NAMALWA (cell line): Measurements from ENCODE around the gene PIM2.

Source experiments
- DNase-seq: peaks from one replicate; pipeline ENCODE4 v3.0.0-alpha.2; 2015; ENCODE audit warnings: low spot score

Gene PIM2

DNA sequence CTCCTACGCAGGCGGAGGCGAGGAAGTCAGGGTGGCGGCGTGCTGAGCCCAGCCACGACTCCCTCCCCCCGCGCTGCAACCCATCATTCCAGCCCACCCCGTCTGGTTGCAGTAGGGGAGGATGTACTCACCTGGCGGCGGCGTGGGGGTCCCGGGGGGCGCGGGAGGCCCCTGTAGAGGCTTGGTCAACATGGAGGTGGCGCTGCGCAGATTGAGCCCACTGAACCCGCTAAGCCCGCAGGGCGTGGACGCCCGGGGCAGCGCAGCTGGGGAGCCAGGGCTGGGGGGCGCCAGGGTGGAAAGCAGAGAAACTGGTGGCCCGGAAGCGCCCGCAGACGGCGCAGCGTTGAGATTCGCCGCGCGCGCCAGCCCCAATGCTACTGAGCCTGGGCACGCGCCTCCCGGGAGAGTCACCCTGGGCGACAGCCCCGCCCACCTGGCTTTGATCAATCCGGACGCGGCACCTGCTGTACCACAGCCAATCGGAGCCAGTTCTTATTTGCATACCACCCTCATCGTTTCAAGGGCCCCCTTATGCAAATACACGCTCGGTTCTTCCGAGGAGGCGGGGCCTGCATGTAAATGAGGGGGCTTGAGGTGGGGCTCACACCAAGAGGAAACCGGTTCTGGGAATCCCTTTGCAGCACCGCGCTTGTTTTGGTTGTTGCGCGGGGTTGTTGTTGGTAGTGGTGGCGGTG, at the start of gene PIM2:
TSS of gene PIM2 (minus strand) at position 382 of the 698 bp plus-strand sequence. CDS start at position 192, 190 bp downstream.
- peak; percentile 96 for DNase-seq

DNA sequence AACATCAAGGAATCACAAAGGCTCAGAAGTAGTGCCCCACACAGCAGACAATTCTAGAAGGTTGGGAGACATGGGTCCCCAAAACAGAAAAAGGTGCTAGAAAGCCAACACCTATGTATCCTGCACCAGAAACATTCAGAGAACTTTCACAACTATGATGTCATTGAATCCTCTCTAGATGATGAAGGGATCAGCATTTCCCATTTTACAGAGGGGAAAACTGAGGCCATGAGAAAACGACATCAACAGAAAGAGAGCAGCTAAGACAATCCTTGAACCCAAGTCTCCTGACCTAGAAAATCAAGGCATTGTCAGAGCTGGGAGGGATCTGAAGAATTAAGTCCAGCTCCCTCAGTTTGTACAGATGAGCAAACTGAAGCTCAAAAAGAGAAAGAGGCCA, 49.6 kb upstream of the PIM2 start:
- no peak for DNase-seq

DNA sequence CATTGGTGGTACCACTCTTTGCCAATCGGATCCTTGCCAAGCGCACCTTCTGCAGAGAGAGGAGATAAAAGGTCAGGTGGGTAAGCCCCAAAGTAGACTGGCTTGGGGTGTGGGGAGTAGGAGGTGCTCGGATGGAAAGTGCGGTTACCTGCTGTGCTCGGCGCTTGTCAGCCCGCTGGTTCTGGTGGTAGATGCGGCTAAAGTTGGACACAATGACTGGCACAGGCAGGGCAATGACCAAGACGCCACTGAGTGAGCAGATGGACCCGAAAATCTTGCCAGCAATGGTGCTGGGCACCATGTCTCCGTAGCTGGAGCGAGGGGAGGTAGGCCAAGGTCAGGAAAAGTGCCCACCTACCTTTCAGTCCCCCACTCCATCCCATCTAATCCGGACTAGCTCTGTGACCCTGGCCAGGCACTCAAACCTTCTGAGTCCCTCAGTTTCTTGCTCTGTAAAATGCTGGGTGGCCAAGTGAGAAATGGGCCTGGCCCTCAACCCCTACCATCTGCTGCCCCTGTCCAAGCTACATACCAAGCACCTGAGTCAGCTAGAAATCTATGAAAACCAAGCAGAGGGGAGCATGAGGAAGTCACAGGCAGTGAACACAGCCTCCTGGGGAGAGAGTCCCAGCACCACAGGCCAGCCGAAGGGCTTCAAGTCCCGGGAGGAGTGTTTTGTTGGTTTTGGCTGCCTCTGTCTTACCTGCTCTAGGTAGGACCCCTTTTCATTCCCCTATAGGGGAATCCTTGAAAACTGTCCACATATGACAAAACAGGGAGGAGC, 48.2 kb upstream of the PIM2 start:
- DNase-seq, result no peak

DNA sequence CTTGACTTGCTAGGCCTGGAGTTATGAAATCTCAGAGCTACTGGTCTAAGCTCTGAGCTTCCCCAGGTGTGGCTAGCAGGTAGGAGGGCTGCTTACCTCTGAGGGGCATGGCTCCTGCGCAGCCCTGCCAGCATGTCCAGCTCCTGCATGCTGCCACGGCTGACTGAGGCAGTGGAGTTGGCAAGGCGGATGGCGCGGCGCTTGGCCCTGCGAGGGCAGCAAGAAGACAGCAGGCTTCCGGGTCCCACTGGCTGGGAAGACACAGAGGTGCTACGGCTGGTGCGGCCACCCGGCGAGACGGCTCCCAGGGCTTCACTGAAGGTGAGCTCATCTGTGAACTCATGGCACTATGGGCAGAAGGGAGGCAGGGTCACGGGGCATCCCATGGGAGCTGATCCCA, 47.1 kb upstream of the PIM2 start:
- DNase-seq, result no peak

DNA sequence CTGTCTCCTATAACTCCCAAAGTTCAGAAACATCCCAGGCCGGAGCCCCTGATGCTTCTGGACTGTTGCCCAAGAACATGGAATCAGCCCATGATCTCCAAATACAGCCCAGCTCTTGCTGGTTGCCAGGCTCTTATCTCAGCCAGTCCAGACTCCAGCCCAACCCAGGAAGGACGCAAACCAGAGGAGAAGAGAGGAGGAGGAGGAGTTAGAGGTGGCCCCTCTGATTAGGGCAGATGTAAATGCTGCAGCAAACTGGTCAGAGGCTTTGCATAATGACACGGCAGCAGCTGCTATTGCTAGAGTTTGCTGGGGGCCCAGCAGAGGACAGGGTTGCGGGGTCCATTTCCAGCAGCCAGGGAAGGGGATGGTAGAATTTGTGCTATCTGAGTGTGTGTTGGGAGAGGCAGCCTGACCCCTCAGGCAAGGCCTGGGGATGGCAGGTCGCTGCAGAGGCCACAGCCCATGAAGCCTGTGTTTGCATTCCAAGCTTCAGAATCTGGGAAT, 42.8 kb upstream of the PIM2 start:
- peak; percentile 46 for DNase-seq

DNA sequence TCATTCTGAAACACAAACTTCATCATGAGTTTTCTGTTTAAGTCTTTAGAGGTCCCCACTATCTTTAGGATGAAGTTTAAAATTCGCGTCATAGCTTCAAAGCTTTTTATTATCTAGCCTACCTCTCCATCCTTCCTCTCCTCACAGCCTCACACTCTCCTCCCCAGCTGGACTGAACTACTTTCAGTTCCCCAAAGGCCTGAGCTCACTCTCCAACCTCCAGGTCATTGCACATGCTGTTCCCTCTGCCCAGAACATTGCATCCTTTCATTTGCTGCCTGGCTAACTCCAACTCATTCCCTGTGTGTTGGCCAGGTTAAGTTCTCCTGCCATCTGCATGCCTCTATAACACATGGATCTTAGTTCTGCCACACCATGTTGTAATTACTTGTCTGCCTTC, 41.5 kb upstream of the PIM2 start:
- peak; percentile 50 for DNase-seq

DNA sequence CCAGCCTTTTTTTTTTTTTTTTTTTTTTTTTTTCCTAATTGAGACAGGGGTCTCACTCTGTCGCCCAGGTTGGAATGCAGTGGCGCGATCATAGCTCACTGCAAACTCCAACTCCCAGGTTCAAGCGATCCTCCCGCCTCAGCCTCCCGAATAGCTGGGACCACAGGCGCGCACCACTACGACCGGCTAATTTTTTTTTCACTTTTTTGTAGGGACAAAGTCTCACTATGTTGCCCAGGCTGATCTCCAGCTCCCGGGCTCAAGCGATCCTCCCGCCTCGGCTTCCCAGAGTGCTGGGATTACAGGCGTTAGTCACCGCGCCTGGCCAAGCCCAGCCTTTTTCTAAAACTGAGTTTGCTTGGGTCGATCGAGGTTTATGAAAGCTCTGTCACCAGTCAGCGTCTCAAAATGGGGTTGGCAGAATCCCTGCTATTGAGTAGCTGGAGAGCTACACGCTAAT, 39.8 kb upstream of the PIM2 start:
- DNase-seq, result no peak

DNA sequence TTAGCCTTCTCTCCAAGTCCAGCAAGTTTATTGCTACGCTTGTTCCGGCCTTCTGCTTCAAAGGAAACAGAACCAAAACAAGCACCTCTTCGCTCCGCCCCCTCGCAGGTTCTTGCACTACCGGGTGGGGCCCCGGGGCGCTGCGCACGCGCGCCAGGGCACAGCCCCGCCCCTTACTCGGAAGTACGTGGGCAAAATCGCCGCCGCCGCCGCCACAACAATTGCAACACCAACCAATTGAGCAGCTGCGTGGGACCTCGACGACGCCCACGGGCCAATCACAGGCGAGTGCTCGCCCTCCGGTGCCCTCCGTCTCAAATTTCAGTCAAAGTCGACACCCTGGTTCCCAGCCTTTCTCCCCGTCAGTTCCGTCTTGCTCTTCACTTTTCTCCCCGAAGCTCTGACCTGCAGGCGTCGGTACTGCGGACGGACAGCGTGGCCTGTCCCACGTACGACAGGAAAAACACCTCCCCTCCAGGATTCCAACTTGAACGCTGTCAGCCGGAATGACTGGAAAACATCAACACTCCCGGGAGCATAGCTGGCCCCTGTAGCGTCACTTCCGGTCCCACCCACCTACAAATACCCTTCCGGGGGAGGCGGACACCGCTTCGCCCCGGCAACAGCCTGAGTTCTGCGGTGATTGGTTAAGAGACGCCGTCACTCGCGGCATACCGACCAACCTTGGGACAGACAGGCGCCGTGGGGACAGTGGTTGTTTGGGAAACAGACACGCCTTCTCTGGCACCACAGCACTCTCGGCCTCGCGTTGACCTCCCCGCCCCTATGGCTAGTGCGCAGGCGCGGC, 39.2 kb upstream of the PIM2 start:
- peak; percentile 96 for DNase-seq

DNA sequence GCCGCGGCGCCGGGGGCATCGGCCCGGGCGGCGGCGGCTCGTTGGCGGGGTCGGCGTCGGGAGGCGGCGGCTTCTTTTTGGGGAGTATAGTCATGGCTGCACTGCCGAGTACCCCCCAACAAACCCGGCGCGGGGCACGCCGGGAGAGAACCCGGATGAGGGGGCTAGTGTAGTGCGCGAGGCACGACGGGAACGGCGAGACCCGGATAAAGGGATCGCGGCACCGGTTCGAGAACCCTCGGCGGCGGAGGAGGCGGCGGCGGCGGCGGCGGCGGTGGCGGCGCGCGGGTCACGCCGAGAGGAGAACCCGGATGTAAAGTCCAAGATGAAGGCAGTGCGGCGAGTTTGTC, 38.6 kb upstream of the PIM2 start, which contains the start of gene OTUD5:
TSS of gene OTUD5 (minus strand) at position 131 of the 350 bp plus-strand sequence. CDS start at position 94, 37 bp downstream.
- DNase-seq, result no peak

DNA sequence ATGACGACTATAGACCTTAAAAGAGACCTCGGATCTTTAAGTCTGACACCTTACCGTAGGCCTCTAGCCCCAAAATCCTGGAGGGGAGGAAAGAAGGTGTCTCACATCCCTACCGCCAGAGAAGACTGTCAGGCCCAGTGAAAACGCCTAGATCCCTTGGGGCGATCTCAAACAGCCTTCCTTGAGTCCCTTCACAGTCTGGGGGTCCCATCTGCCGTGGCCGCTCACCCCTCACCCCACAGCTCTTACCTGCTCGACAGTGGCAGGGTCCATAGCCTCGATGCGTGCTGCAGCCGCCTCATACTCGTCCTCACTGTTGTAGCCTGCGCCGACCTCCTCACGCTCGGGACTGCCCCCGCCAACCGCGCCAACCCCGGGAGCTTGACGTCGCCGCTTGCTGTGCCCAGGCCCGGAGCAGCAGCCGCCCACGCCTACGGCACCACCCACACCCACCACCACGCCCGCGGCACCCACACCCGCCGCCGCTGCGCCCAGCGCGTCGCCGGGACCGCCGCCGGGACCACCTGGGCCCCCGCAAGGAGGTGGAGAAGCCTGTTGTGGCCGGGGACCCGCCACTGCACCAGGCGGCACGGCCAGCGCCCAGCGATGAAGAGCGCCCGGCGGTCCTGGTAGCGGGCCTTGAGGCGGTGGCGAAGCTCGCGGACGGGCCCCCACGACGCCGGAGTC, 38.0 kb upstream of the PIM2 start:
- no peak for DNase-seq

DNA sequence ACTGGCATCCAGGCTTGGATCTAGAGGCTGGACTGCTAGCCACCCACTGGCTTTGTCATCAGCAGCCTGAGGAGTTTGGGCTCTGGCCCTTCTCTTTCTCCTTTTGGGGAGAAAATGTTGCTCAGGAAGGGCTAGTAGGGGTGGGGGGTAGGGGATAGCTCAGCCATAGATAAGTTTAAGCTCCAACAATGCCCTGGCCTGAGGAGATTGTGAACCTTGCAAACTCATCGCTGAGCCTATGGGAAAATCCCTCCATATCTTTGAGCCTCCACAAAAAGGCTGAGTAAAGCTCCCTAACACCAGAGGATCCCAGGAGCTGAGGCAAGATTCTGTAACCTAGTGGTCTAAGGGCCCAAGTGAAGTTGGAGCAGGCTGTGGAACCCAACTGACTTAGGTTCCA, 29.8 kb upstream of the PIM2 start:
- no peak for DNase-seq

DNA sequence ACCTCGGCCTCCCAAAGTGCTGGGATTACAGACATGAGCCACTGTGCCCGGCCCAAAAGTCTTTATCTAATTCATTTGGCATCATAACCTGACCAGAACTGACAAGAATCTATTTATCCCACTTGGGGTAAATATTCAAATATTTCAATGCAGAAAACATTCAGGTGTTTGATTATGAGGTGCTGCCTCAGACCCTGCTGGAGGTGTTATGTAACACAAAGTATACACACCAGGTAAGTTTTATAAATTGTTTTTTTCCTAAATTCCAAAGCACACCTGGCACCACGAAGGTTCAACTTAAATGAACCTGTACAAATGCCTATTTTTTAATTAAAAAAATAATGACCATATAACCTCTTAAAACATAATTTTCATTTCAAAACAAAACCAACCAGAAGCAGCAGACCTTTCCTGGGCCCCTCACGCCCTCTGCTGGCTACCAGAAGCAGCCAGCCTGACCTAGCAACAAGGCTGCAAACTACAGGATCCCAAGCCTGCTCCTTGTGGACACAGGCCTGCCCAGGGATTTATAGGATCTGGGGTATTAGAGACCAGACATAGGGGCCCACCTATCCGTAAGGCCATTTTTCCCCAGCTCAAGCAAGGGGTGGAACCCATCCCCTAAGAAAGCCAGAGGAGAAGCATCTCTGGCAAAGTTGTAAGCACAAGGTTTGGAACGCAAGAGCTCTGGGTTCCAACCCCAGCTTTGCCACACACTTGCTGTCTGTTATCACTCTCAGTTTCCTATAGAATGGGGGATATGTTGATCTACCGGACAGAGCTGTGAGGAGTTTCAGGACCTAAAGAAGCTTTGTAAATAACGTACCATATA, 26.9 kb upstream of the PIM2 start:
- peak; percentile 54 for DNase-seq

DNA sequence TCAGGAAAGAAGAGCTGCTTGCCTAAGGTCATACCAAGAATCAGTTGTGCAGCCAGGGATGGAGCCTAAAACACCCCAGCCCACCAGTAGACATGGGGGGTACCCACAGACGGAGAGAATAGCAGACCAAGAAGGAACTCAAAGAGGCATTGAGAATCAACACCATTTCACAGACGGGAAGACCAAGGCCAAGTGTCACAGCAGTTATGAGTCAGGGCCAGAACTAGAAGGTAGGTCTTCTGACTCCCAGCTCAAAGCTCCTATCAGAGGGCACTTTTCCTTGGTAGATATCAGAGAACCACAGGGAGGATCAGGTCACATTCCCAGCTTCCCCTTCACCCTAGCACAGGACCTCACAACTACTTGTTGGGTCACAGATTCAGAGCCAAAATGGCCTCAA, 24.1 kb upstream of the PIM2 start:
- DNase-seq, result no peak

DNA sequence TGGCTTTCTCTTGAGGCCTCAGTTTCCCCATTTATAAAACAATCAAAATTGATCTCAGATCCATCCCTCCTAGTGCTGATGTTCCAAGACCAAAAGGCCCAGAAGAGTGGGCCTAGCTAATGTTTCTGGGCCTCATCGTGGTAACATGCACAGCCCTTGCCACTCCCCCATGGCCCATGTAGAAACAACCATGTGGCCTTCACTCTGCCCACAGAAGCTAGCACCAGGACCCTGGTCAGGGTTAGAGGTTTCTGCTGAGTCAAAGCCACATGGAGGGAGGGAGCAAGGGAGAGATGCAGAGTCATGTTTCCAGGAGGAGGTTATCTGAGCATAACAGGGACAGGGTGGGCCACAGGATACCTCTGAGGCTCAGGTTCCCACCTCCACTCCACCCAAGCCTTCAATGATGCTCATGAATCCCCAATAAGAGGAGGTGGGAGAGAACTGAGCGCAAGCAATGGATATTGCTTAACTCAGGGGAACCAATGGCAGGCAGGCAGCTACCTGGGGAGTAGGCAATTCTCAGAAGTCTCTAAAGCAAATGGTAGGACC, 21.7 kb upstream of the PIM2 start:
- DNase-seq, result no peak

DNA sequence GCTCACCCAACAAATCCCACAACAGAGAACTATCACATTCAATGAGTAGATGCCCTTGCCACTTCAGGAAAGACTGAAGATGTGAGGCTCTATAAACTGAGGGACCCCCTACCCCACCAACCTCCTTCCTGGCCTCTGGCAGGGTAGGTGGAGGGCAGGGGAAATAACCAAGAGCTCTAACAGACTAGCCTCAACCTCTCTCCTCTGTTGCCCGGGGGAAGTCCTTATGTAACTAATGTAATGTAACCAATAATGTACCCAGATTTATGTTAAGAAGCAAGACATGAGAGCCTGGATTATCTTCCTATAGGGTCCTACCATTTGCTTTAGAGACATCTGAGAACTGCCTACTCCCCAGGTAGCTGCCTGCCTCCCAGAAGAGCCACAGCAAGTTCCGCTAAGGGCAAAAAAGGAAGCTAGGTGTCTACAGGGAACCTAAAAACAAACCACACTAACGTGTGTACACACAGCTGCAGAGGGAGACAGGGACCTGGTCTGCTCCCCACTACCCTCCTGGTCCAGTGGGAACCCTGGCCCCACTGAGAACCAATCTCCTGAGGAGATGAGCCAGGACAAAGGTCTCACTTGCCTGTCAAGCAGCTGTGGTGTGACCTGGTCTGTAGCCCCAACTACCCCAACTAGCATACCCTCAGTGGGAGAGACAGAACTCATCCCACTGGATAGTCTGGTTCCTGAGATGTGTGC, 20.9 kb upstream of the PIM2 start:
- DNase-seq, result peak; percentile 74

DNA sequence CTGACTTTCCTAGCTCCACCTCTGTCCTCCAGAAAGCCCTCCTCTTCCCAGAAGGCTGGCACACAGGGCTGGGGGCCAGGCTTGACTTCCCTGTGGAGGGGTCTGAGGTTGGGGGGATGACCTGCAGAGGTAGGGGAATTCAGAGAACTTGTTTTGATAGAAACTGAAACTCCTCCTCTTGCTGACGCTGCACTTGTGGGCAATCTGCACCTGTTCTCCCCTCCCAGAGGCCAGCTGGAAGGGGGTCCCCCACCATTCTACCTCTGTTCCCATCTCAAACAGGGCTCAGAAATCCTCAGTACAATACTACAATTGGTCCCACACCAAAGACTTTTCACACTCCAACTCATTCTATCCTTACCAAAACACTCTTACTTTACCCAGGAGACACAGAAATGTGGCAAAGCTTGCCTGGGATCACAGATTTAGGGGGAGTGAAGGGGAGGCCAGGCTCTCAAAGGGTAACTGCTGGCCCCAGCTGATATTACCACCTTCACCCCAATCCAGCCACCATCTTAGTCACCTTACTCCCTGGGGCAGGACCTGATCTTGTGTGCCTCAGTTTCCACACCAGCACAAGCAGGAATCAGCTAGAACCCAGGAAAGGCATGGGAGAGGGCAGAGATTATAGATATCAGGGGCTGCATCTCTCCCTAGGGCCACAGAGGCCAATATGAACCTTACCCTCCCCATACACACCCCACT, 20.0 kb upstream of the PIM2 start:
- DNase-seq, result peak; percentile 86

DNA sequence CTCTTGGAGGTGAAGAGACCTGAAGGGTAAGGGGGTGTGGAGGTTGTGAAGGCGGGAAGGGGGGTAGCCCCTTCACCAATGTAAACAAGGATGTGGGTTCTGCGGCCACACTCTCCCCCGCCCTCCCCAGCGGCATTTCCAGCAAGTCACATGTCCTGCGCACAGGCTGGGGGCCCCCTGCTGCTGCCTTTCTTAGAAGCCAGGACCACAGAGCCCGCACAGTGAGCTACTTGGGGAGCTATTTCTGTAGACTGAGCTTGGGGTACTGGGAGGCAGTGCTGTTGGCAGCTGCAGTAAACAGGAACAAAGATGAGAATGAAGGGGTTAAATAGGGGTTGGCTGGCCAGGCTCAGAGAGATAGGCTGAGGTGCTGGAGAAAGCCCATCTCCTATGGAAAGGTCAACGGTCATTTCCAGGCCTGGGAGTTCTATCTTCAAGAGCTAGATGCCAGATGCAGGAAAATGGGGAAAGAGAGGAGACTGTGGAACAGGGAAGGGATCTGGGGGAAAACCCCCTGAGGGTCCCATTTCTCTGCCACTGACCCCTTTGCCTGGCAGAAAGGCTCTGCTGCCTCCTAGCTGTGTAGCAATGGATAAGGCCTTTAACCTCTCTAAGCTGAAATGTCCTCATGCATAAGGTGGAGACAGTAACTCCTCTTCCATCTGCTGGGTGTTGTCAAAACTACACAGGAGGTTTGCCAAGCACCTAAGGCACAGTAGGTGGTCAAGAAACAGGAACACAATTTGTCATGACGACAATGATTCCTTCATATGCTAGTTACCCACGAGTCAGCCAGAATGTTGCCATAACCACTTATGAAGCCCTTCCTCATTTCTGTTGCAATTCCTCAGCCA, 18.5 kb upstream of the PIM2 start:
- DNase-seq, result peak; percentile 86

DNA sequence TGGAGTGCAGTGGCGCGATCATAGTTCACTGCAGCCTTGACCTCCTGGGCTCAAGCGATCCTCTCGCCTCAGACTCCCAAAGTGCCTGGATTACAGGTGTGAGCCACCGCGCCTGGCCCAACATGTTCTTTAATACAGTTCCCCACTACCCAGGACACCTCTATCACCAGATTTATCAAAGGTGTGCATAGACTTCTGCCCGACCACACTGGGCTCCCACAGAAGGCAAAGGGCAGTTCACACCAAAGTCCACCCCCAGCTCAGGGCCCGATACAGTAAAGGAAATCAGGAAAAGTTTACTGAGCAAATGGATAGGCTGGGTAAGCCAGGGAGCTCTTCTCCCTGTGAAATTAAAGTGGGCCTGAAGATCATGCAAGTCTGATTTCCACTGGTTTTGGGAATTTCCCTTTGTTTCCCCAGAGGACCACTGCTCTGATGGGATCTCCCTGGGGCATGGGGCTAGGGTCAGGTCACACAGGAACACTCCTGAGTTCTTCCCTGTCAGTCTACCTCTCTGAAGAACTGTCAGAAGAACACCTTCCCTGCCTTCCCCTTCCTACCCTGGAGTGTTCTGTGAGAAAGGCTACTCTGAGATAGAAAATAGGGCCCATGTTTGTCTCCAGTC, 17.7 kb upstream of the PIM2 start:
- DNase-seq, result no peak
